GM18519 (cell line): ENCODE data around the gene HMHB1.
A peak's percentile ranks its signal among the peaks of the same experiment; 100 is the strongest.
"Not testable (repeated sequence)": the region's sequence is repeated elsewhere in the genome, so short reads cannot be mapped to it uniquely, and the experiment has no call there.

ENCODE experiments used
- ATAC-seq: cut with Tn5 transposase; IDR thresholded peaks from one replicate; pipeline ENCODE4 v1.9.1; 2021; ENCODE audit warnings: mild to moderate bottlenecking, moderate library complexity; ENCODE audit not compliant: unreplicated experiment, low FRiP score

The HMHB1 gene

DNA sequence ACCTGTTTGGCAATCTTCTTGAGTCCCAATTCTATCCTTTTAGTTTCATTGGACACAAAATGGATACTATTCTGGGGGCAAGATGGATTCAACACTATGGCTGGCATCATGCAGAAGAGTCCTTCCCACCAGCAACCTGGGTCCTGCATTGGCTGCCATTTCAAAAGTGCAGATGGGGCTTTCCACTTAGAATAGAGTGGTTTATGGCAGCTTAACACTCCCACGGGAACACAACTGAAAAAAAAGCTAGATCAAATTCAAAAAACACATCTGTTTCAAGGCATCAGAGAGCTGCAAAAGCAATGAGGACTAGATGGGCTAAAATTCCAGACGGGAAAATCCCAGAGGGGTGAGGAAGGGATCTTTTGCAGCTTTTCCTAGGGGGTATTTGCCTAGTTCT is 11.2 kb upstream of the HMHB1 start:
- no peak for ATAC-seq

DNA sequence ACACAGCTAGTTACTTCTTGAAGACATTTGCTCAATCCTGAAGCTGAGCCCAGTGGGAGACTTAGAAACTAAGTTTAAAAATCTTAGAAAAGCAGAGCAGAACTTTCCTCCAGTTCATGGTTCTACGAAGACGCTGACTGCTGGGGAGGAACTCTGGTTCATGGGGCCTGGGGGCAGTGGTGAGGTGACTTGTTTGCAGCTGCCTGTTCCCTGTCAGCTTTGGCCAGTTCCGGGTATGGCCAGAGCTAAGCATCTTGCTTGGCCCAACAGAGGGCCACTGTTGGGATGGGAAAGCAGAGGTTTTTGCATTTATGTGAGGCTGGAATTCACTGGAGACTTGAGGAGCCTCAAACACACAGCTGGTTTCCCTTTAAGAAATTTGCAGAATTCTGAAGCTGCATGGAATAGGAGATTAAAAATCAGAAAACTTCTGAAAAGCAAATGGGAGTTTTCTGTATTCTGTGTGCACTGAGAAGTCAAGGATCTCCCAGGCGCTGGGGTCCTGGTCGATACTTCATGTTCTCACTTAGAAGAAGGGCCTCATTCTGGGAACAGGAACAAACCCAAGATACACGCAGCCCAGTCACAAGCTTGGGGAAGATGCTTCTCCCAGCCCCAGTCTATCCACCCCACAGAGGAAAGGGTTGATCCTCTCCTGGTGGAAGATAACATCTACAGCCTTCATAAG is 10.6 kb upstream of the HMHB1 start:
- ATAC-seq, result no peak

DNA sequence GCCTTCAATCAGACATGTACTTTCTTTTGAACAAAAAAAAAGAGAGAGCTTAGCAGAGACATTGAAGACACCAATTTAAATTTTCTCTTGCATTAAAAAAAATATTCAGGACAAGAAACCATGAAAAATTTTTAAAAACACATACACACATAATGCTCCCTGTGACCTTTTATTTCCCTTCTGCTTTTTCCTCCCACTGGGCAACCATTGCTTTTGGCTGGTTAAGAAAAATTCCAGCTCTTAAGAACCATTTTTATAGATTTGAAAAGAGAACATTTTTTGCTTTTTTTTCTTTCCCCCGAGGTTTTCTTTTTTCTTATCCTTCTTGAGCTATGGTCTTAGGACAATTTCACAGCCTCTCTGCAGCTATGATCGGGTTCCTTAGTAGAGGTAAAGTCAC is 6.1 kb upstream of the HMHB1 start:
- no peak for ATAC-seq

DNA sequence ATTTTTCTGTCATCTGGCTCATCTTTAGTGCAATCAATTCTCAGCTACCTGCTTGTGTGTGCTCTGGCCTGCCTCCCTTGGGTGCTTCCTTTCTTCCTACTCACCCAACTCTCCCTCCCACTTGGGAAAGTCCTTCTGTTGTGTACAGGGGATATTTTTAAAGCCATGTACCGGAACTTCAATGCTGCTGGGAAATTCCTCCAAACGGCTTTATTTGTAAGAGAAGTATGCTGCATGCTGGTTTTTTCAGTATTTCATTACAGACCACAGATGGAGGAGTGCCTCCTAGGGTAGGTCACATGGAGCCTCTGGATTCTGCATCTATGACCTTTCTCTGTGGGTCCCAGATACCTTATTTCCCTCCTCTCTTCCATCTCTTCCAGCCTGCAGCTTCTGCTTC is 5.4 kb upstream of the HMHB1 start:
- ATAC-seq, result no peak

DNA sequence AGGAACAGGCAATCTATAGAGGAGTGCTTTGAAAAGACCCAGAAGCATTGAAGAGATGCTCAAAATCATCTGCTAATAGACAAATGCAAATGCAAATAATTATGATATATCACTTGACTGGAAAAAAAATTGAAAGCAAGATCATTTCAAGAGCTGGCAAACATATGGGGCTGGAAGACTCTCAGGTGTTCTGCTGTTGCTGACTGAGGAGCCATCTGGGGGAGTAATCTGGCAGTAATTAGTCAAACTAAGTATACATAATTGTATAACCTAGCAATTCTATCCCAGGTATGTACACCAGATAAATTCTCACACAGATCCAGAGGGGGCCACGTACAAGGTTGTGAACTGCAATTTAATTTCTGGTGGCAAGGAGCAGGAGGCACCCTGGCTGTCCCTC is 4.6 kb upstream of the HMHB1 start:
- no peak for ATAC-seq

DNA sequence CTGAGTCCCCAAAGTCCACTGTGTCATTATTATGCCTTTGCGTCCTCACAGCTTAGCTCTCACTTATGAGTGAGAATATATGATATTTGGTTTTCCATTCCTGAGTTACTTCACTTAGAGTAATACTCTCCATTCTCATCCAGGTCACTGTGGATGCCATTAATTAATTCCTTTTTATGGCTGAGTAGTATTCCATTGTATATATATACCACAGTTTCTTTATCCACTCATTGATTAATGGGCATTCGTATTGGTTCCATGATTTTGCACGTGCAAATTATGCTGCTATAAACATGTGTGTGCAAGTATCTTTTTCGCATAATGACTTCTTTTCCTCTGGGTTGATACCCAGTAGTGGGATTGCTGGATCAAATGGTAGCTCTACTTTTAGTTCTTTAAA is 4.4 kb downstream of the HMHB1 start:
- ATAC-seq, result not testable (repeated sequence)

DNA sequence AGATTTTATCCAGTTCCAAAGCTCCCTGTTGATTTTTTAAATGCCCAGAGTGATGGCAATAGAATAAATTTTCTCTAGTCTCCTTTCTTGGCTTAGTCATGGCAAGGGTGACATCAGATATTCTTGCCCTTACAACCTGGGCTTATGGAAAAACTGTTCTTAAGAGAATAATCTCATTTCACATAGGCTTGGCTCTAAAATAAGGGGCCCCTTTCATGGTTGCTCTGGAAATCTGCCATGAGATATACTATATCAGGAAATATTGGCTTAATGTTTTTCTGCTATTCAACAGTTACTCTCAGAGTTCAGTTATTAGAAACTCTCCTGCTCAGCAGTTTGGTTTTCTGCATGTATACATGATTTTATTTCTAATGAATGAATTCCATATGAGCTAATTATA is 7.8 kb downstream of the HMHB1 start:
- no peak for ATAC-seq

DNA sequence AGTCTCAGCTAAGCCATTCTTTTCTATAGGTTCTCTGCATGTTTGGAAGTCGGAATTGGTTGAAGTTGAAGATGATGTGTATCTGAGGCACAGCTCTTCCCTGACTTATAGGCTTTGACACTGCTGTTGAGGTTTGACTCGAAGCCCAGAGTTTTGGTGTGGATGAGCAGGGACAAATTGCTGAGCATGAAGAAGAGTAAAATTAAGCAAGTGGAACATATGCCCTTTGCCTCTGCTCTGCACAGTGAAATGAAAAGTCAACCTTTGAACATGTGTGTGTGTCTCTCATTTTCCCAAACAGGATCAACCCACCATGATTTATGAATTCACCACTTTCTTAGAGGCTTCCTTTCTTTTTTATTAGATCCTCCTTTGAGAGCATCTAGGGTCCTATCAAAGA is 8.5 kb downstream of the HMHB1 start:
- no peak for ATAC-seq

DNA sequence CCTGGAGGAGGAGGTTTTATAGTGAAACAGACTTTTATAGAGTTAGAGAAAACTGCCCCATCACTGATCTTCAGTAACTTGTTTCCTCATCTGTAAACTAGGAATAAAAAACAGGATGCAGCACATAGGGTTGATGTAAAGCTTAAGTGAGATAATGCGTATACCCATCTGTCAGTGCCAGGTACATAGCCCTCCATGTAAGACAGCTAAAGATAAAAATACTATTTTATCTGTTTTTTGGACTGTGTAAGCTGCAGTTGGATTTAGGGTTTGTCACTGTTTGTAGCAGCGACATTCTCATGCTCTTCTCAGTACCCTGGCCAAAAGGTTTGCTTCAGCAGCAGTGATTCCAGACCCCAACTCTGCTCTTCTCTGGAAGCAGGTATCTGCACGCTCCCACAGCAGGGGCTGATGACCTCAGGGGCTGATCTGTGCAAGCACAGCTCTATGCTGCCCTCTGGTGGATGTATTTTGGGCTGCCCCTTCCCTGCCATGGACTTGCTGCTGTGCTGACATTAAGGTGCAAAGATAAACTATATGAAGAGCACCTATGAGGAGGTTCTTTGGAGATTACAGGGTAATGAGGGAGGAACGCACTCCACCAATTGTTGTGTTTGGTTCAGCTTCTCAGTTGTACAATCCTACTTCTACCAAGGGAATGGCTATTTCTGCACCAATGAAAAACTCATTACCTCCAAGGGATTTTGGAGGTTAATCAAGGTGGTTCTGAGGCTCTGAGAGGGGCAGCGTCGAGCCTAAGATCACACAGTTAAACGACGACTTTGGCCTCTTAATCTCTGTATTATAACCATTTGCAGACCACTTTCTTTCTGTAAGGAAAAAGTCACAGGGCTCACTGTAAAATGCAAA is 13.1 kb downstream of the HMHB1 start:
- peak; percentile 42 for ATAC-seq

DNA sequence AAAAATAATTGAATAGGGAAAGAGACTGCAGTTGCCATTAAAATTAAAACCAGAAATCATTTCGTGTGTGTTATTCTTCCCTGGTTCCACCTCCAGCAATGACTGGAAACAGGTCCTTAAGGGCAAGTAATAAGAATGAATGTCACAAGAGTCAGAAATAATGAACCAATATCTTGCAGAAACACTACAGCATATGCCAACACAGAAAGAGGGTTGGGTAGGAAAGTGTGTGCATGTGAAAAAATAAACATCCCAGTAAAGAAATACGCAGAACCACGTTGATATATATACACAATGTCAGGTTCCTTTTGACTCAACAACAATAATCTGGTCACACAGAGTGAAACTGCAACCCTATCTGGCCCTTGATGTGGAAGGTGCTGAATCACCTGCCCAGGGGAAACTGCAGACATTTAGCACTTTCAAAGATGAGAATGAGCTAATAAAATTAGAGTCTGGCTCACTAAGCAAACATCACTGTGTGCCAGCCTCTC is 15.0 kb downstream of the HMHB1 start:
- peak; percentile 87 for ATAC-seq

DNA sequence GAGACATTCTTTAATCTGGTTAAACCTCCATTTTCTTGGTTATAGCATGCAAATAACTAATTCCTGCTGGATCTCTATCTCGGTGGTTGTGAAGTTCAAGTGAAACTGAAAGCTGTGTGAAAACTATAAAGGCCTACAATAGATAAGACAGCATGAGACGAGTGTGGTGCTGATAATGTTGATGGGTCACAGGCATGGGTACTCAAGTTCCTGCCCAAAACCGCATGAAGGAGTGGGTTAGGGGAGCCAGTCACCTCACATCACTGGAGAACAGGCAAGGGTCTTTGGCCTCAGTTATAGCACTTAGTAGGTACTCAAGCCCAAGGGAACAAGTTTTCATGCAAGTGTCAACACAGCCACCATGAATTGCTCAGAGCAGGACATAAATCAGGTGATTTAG is 16.7 kb downstream of the HMHB1 start:
- no peak for ATAC-seq

DNA sequence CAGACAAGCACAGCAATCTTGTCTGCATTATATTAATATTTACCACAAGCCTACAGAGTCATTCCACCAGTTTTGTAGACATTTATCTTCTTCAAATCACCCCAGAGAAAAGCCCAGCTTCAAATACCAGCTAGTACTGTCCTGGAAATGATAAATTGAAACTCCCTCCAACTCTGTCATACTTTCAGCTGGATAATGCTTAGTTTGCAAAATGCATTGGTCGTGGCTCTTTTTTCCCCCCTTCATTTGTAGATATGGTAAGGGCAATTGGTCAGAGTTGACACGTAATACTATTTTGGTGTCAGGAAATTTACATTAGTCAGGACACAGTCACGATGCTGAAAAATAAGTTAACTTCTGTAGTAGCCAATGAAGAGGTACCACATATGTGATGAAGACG is 21.2 kb downstream of the HMHB1 start:
- ATAC-seq, result no peak

DNA sequence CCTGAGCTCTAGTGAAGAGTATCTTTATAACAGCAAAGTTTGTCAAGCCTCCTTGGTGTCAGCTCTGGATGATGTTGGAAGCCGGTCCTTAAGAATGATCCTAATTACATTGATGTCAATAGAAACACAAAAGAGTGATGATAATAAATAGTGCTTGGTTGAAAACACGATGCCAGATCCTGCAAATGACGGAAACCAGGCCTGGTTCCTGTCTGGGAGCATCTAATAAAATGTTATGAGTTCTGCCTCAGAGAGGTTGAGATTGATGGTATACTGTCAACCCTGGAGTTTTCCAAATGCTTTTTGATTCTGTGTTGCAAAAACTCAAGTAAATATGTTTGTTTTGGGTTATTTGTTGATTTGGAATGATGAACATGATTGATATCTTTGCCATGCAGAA is 23.3 kb downstream of the HMHB1 start:
- no peak for ATAC-seq

DNA sequence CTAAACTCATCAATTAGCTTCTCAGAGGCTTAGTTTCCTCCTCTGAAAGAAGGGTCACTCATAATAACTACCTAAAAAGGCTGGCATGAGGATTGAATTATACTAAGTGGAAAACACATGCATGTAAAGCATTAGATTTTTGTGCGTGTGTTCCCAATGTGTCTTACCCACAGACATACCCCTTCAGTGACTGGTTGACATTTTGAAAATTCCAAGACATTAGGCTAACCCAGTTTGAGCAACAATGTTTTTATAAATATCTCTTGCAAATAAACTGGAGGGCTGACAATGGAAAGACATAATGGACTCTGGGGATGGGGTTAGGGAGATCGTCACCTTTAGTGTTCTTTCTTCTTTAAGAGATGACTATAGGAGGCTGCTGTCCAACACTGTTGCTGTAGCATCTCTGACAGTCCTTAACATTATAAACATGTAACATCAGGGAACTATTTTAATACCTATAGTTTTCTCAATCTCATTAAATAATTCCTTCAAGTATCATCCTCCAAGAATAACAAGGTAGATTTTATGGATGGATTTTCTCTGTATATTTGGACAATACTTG is 24.3 kb downstream of the HMHB1 start:
- ATAC-seq, result no peak

DNA sequence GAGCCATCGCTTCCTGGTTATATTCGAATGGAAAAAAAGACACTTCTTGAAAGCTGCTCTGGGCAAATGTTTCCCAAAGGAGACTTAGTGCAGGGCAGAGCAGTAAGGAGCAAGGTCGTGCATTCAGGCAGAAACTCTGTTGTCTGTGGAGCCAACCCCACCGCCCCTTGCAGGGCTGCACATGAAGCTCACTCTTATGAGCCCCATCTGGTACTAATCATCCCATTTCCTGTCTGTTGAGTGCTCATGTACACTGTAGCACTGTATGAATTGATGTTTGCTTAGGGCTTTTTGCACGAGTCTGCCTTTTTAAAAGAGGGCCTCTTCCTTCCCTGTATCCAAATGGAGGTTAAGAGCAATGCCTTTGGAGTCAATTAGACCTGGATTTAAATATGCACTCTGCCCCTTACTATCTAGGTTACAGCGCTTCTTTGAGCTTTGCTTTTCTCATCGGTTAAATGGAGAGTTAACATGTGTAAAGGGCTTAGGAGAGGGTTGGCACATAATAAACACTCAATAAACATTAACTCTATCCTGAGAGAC is 25.4 kb downstream of the HMHB1 start:
- no peak for ATAC-seq

DNA sequence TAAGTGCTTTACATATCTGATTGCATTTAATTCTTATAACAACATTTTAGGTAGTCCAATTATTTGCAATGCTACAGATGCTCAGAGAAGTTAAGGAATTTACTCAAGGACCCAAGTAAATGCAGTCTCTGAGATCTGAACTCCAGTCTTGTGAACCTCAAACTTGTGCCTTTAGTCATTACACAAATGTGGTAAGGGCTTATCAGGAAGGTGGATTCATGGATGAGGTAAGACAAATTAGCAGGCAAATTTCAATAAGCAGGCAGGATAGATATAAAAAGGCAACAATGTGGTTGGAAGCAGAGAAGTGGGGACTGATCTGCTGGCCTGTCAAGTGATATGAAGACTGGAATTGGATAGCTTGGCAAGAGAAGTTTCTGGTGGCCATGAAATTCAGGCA is 29.5 kb downstream of the HMHB1 start:
- no peak for ATAC-seq

DNA sequence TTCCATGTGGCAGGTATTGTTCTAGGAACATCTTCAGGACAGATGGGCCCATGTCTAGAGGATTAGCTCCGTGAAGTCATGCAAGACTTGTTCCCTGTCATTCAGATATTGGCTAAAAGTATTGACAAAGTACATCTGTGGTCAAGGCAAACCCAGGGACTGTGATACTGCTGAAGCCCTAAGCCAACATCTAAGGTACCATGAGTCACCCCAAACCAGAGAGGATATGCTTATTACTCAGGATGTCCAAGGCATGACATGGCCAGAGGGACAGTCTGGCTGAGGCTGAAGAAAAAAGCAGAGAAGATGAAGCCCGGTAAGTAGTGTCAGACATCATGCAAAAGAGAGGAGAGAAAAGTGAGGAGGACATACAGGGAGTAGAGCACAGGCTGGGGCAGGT is 31.0 kb downstream of the HMHB1 start:
- ATAC-seq, result no peak

DNA sequence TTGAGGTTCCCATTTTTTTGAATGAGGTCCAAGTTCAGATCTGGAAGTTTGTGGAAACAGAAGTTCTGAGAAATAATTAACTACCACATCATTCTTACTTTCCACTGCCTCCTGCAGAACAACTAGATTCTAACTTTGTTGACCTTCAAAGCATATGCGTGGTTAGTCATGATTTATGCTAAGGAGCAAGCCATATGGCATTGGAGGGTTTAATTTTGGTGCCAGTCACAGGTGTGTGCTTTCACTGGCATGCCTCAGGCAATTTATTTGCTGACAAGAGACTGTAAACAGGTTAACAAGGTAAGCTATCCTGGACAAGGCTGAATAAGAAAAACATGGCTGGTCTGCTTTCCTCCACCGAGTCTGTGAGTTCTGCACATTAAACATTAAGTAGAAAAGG is 31.5 kb downstream of the HMHB1 start:
- ATAC-seq, result no peak

DNA sequence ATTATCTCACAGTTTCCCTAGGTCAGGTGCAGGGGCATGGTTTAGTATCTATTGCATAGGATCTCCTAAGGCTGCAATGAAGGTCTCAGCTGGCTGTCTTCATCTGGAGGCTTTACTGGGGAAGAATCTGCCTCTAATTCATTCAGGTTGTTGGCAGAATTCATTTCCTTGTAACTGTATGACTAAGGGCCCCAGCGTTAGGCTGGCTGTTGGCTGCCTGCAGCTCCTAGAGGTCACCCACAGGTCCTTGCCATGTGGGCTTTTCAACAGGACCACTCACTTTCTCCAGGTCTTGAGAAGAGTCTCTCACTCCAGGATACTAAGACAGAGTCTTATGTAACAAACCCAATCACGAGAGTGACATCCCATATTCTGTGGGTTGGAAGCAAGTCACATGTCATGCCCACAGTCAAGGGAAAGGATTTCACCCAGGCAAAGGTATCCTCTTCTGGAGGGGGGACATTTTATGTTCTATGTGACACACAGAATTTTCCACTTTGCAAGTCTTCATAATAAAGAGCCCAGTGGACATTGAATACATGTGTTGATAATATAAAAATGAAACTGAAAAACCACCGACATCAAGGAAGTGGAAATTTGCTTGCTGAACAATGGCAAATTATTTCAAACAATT is 38.2 kb downstream of the HMHB1 start:
- peak; percentile 72 for ATAC-seq

DNA sequence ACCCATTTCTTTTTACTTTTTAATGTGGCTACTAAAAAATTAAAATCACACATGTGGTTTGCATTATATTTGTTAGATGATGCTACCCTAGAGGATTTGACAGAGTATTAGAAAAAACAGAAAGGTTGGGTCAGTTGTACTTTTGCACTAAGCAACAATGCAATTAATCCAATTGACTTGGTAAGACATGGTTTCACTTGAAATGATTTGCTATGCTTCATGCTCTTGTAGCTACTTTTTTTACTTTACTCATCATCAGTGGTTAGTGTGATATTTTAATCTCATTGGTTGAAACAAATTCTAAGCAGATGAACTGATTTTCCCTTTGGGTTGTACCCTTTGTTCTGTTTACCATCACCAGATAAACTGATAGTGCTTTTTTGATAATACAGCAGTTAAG is 39.4 kb downstream of the HMHB1 start:
- no peak for ATAC-seq

DNA sequence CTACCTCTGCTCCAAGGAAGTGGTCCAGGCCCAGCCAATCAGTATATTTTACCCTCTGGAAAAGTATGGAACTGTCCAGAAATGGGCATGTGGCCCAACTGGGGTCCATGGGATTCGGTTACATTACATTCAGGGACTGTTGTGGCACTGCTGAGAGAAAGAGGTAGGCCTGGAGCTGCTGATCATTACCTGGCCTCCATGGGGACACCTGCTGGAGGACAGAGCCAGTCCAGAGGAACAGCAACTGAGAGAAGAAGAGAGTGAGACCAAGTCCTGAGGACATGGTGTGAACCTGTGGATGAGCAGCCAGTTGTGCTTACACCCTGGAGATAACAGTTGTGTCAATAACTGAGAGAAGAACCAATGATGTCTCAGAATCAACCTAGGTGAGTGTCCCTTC is 48.2 kb downstream of the HMHB1 start:
- no peak for ATAC-seq
